Heart right ventricle (tissue), 16 donors: ENCODE results near the gene EIF3M. TPM values are rescaled to one million over a fixed set of nuclear protein-coding genes. Genes with fewer than 3 reads are reported as not detected.

Source experiments
- ATAC-seq, 8 donors: fragments of 200-7000 bp; cut with Tn5 transposase; one replicate each; pipeline ENCODE4 v1.9.1; 2020; ENCODE audit warnings: mild to moderate bottlenecking in 8 of 8, moderate library complexity in 8 of 8, moderate number of reproducible peaks in 1 of 8
- DNase-seq, 2 donors: peaks; one replicate each; pipeline ENCODE4 v3.0.0-alpha.2; 2020
- H3K27ac ChIP-seq, 10 donors: fragments of 200-600 bp; sonication (generic) in 2 of 10; one replicate each; pipeline versions ENCODE4 v1.5.0 to v1.8.0; 2020 to 2022; ENCODE audit warnings: mild to moderate bottlenecking in 3 of 10
- H3K27me3 ChIP-seq, 7 donors: fragments of 200-600 bp; one replicate each; pipeline ENCODE4 v1.8.0; 2021 to 2022; ENCODE audit warnings: mild to moderate bottlenecking in 2 of 7
- H3K36me3 ChIP-seq, 9 donors: fragments of 200-600 bp; sonication (generic) in 1 of 9; one replicate each; pipeline versions ENCODE4 v1.5.0 to v1.8.0; 2020 to 2022; ENCODE audit warnings: mild to moderate bottlenecking in 2 of 9
- H3K4me1 ChIP-seq, 9 donors: fragments of 200-600 bp; sonication (generic) in 1 of 9; one replicate each; pipeline versions ENCODE4 v1.5.0 to v1.8.0; 2020 to 2022; ENCODE audit warnings: mild to moderate bottlenecking in 4 of 9
- H3K4me3 ChIP-seq, 10 donors: fragments of 200-600 bp; sonication (generic) in 2 of 10; one replicate each; pipeline versions ENCODE4 v1.5.0 to v1.8.0; 2020 to 2022; ENCODE audit warnings: mild to moderate bottlenecking in 7 of 10, moderate library complexity in 2 of 10
- H3K9me3 ChIP-seq, 11 donors: fragments of 200-600 bp in 10 of 11; sonication (generic) in 2 of 11; one replicate each; pipeline versions ENCODE4 v1.5.0 to v1.8.0; 2013 to 2022; ENCODE audit warnings: mild to moderate bottlenecking in 2 of 11, control low read depth in 1 of 11, moderate library complexity in 1 of 11
- CTCF ChIP-seq, 9 donors: fragments of 200-600 bp; sonication (generic) in 2 of 9; IDR thresholded peaks; one replicate each; pipeline versions ENCODE4 v1.5.0 to v1.8.0; 2021 to 2022; ENCODE audit warnings: antibody characterized with exemption in 9 of 9, mild to moderate bottlenecking in 5 of 9, moderate library complexity in 1 of 9
- WGBS, 2 donors: extraction: QIAGEN DNeasy Blood & Tissue Kit; methylation state at CpG; one replicate each; pipeline ENCODE4 v1.1.7; 2013; ENCODE audit warnings: inconsistent platforms in 1 of 2; 5-methylcytosine and 5-hydroxymethylcytosine counted together
- intact Hi-C, 10 donors: fragments of 100-400 bp; cut with DNase I; formaldehyde crosslinking; loops; one replicate each; pipeline versions ENCODE4 v1.11.1 to v1.14.2; 2022
- long read RNA-seq, 3 donors: library from polyadenylated mRNA; unstranded; transcript quantifications; one replicate each; pipeline ENCODE4 v2.0.0, GENCODE V29; 2020 to 2021
- polyA plus RNA-seq, 2 donors: library from polyadenylated mRNA; stranded (reverse); fragments of 200-250 nt; gene quantifications; one replicate each; pipeline ENCODE4 v1.2.3, GENCODE V29; 2013
- total RNA-seq, 10 donors: library from RNA; stranded (reverse); fragmentation: NEBNext Ultra II Directional in 3 of 10; extraction: Animal tissue kit (Norgen Biotek cat#: 25700) in 3 of 10; gene quantifications; one replicate each; pipeline versions ENCODE4 v1.2.1 to v1.2.4, GENCODE V29; 2021 to 2023
- donor health status: Arrhythmogenic right ventricular cardiomyopathy.
- donor health status: ischemic (EF 13 %, LVEDD 7.1; RV severe dilation, severe dysfunction).
- donor health status: healthy with polysubstance abuse.
- donor health status: DM: no; HTN: yes; CAD: no.
- donor health status: DM: no; HTN: no; CAD: no.
- donor health status: ischemic (EF 25% LVEDD 6.9; RV normal size, moderate dysfunction).
- donor health status: ischemic (EF 25% LVEDD 5.7; RV mildly dilated, moderate dysfunction).
- donor health status: healthy.
- donor health status: DM: yes; HTN: yes; CAD: no.
- donor health status: Ischemic cardiomyopathy.
- donor health status: ischemic (EF 35%, LVEDD 5.7; RV mildly dilated, moderate dysfunction).
- donor health status: nonischemic (EF 11% LVEDD 7.7; RV severe dilation, severe dysfunction).
- donor health status: DM: yes; HTN: yes; CAD: no.
- donor health status: PGD.
- donor health status: ischemic (EF 29% LVEDD 5.4; RV normal size, mild dysfunction).
- donor health status: nonischemic (EF 23%, LVEDD 6.1; RV moderate dilation, normal function).

The EIF3M gene
- total RNA-seq (100 to 1,000 TPM; 128 to 250 (median 162) TPM), polyA plus RNA-seq (100 to 1,000 TPM; 221 to 303 TPM)
- long read RNA-seq, donor 1, full-length matches to known transcripts: 118 of 128 reads
- long read RNA-seq, donor 1, partial matches to known transcripts: 2 of 128 reads
- long read RNA-seq, donor 1, other reads (novel, unspliced or antisense): 8 of 128 reads
- long read RNA-seq, donor 2, full-length matches to known transcripts: 94 of 106 reads
- long read RNA-seq, donor 2, partial matches to known transcripts: 0 of 106 reads
- long read RNA-seq, donor 2, other reads (novel, unspliced or antisense): 12 of 106 reads
- long read RNA-seq, donor 3, full-length matches to known transcripts: 280 of 301 reads
- long read RNA-seq, donor 3, partial matches to known transcripts: 3 of 301 reads
- long read RNA-seq, donor 3, other reads (novel, unspliced or antisense): 18 of 301 reads

DNA sequence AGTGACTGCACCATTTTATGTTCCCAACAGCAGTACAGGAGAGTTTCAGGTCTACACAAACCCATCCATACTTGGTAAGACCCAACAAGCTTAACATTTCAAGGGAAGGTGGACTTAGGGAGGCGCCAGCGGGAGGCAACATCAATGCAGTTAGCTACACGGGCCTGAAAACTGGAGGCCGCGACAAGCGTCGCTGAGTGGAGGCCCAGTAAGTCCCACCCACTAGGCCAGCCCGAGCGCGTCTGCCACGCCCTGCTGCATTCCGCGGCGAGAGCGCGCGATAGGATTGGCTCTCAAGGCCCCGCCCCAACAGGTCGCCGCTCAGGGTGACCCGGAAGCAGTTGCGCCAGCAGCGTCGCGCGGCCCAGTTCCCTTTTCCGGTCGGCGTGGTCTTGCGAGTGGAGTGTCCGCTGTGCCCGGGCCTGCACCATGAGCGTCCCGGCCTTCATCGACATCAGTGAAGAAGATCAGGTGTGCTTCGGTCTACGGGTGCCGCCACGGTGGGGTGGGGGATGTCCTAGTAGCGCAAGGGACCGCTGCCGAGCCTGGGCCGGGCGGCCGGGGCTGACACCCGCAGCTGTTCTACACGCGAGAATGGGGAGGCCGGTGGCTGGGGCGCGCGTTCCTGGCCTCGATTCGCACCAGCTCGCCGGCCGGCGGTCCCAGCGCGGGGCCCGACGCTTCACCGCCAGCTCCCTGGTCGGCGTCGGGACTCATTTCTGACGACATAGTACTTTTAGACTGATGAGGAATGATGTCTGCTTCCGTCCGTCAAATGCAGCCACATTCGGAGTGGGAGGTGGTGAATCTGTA, at the start of gene EIF3M:
Gene EIF3M (plus strand): TSS at position 373 of the 813 bp plus-strand sequence. CDS start 57 bp downstream, at position 430.
- peaks cover 0 to 47% (median 26%) of the 10 kb centered on the region in 9 donors for H3K4me1 ChIP-seq
- peak within 1 kb of the TSS; percentile 56 to 98 (median 88) for H3K4me3 ChIP-seq
- peaks cover 0 to 10% (median 0%) of the 10 kb centered on the region in 7 donors for H3K27me3 ChIP-seq
- no peak for TF ChIP-seq CTCF (IDR thresholded peaks at IDR 0.05)
- intact Hi-C loops: loop anchor here in 3 of 10 donors (5.0 to 10.0 kb wide), 3 partner anchors 146 to 199 kb away; partner anchors contain the start of gene WT1 (in 2 of the 3)
- H3K9me3 ChIP-seq: peaks cover 0 to 3% (median 0%) of the 10 kb centered on the region in 11 donors
- peak; percentile 100 for ATAC-seq
- peak within 1 kb of the TSS; percentile 38 to 94 (median 85) for H3K27ac ChIP-seq
- peaks cover 0 to 15% (median 0%) of the 10 kb centered on the region in 9 donors for H3K36me3 ChIP-seq
- peak; percentile 96 to 97 for DNase-seq
- WGBS, 2 donors: 1% methylated on average over 69 to 70 of the region's 70 CpGs

DNA sequence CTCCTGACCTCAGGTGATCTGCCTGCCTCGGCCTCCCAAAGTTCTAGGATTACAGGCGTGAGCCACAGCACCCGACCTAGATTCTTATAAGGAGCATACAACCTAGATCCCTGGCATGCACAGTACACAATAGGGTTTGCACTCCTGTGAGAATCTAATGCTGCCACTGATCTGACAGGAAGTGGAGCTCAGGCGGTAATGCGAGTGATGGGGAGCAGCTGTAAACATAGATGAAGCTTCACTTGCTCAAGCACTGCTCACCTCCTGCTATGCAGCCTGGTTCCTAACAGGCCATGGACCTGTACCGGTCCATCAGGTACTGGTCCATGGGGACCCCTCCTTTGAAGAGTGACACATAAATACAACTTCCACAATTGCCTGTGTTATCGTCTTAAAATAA, 44.8 kb upstream of the EIF3M start:
- no peak for ATAC-seq
- Histone ChIP-seq H3K27me3 (no peaks in the 10 kb centered on the region), H3K4me1 (no peaks in the 10 kb centered on the region), H3K9me3 (no peaks in the 10 kb centered on the region), H3K4me3 (no peak overlapping the region), H3K36me3 (no peaks in the 10 kb centered on the region), H3K27ac (no peak overlapping the region)
- no peak for DNase-seq
- intact Hi-C loops: no loop called here
- 89 to 90% methylated on average over 7 of the region's 7 CpGs for WGBS, 2 donors
- TF ChIP-seq CTCF (IDR thresholded peaks at IDR 0.05): no peak

DNA sequence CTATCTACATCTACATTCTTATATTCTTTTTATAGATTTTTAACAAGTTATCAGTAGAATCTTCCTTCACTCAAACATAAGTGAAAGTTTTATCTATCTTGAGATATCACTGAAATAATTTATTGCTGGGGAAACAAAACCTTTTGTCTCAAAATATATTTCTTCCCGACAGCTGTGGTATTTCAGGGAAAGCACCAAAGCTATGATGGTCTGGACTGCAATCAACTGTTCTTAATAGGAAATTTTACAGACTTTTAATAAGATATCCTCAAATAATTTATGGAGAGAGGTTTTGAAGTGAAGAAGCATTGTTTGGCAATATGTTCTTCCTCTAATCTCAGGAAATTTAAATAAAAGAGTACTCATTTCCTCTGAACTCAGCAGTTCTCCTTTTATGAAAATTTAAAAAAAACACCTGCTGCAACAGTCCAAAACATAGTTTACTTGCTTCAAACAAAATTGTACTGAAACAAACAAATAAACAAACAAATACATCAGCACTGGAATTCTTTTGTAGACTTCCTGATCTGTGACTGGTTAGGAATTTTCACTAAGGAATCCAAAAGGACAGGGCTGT, 33.9 kb upstream of the EIF3M start:
- H3K4me3 ChIP-seq: no peak overlapping the region
- H3K27ac ChIP-seq: no peak overlapping the region
- H3K36me3 ChIP-seq: no peaks in the 10 kb centered on the region
- ATAC-seq (no peak), DNase-seq (no peak)
- H3K4me1 ChIP-seq: no peaks in the 10 kb centered on the region
- TF ChIP-seq CTCF (IDR thresholded peaks at IDR 0.05): no peak
- intact Hi-C loops: no loop called here
- no peaks in the 10 kb centered on the region for H3K27me3 ChIP-seq
- H3K9me3 ChIP-seq: no peaks in the 10 kb centered on the region
- WGBS, 2 donors: 55 to 67% methylated on average over 1 of the region's 1 CpG

- Histone ChIP-seq H3K36me3 (no peaks in the 10 kb centered on the region), H3K4me3 (no peak overlapping the region), H3K27ac (no peak overlapping the region), H3K9me3 (no peaks in the 10 kb centered on the region), H3K27me3 (no peaks in the 10 kb centered on the region), H3K4me1 (no peaks in the 10 kb centered on the region)
- DNase-seq (no peak), ATAC-seq (no peak)
- intact Hi-C loops: no loop called here
- TF ChIP-seq CTCF (IDR thresholded peaks at IDR 0.05): no peak
- 86 to 91% methylated on average over 4 of the region's 4 CpGs for WGBS, 2 donors
These were observed 33.4 kb upstream of the EIF3M start for GRCh38 chr11:32550207-32550606.
